Measurements from ENCODE around the gene METTL2A.
A peak's percentile ranks its signal among the peaks of the same experiment; 100 is the strongest.
"Not testable (repeated sequence)": the region's sequence is repeated elsewhere in the genome, so short reads cannot be mapped to it uniquely, and the experiment has no call there.

The METTL2A gene

GRCh38 chr17:62473030-62473982, 49.6 kb downstream of the METTL2A start:
- DNase-seq, result not testable (repeated sequence)

- not testable (repeated sequence) for DNase-seq
These were observed 53.4 kb downstream of the METTL2A start for GRCh38 chr17:62477111-62477510.

- DNase-seq, result peak in 1 of 2 experiments; percentile 55
These were observed 54.2 kb downstream of the METTL2A start for GRCh38 chr17:62477718-62478408.

- DNase-seq, result peak; percentile 54 to 83
These were observed 54.8 kb downstream of the METTL2A start, which contains the start of gene TLK2 for GRCh38 chr17:62478424-62478879. Gene TLK2, plus strand, starts transcription at chr17:62478825. Its CDS starts 2,301 bp downstream, at chr17:62481126.

- not testable (repeated sequence) for DNase-seq
These were observed 55.4 kb downstream of the METTL2A start for GRCh38 chr17:62478880-62479638.

- peak in 1 of 2 experiments; percentile 16 for DNase-seq
These were observed 56.1 kb downstream of the METTL2A start for GRCh38 chr17:62479639-62480258.

- not testable (repeated sequence) for DNase-seq
These were observed 58.9 kb downstream of the METTL2A start for GRCh38 chr17:62482553-62482952.

GRCh38 chr17:62490990-62491389, 67.3 kb downstream of the METTL2A start:
- not testable (repeated sequence) for DNase-seq

GRCh38 chr17:62493049-62493655, 69.5 kb downstream of the METTL2A start:
- DNase-seq, result not testable (repeated sequence)

- not testable (repeated sequence) for DNase-seq
These were observed 70.4 kb downstream of the METTL2A start for GRCh38 chr17:62494073-62494472.

- DNase-seq, result not testable (repeated sequence)
These were observed 72.6 kb downstream of the METTL2A start for GRCh38 chr17:62496344-62496743.

- DNase-seq, result not testable (repeated sequence)
These were observed 75.1 kb downstream of the METTL2A start for GRCh38 chr17:62498796-62499195.
